HS-27A (cell line): Measurements from ENCODE around the gene SERPINI2.
"Not testable (repeated sequence)": the region's sequence is repeated elsewhere in the genome, so short reads cannot be mapped to it uniquely, and the experiment has no call there.

Experiments
- DNase-seq: peaks from one replicate; pipeline ENCODE4 v3.0.0-alpha.2; 2012; ENCODE audit warnings: low read depth, missing footprints

Gene SERPINI2

DNA sequence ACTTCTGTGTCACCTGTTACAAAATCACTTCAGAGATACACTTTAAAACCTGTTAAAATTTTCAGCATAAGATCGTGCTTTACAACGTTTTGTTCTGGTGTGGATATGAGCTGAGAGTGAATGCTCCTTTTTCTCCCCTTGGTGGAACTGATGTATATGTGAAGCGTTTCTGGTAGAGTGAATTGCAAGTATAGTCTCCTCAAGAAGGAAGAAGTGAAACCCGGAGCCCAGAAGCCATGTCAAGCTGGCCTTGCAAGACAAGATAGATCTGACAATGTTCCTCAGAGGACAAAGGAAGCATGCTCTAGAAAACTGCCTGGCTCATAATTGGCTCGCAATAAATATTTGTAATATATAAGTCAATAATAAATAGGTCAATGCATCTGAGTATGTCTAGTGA, 23.6 kb downstream of the SERPINI2 start:
- no peak for DNase-seq

DNA sequence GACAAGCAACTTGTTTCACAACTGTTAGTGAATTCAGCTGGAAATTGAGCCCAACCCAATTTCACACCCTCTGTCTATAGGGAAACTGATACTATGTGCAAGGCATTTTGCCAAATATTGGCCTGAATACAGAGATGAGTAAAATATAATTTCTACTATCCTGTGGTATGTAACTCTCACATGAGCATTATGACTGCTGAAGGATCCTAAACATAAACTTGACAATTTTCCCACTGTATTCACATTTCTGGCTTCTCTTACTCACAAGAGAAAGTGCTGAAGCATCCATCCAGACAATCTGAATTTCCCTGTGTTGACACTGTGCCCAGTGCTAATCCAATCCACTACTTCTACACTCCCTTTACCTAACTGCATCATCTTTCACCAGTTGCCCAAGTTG, 28.4 kb downstream of the SERPINI2 start:
- DNase-seq, result no peak

DNA sequence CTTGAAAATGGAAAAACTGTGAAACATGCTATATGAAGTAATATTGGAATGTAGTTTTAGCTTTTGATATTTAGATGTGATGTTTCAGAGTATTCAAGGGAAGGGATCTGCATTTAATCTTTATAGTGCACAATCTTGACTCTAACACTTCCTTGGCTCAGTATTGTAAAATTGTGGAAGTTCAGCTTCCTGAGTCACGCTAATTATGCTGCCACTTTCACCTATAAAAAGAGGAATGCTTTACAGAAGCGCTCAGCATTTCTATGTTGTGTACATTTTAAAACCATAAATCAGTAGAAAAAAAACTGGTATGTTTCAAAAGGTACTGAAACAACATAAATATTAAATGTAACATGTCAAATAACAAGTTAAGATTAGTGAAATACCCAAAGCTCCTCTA, 32.6 kb downstream of the SERPINI2 start:
- no peak for DNase-seq

DNA sequence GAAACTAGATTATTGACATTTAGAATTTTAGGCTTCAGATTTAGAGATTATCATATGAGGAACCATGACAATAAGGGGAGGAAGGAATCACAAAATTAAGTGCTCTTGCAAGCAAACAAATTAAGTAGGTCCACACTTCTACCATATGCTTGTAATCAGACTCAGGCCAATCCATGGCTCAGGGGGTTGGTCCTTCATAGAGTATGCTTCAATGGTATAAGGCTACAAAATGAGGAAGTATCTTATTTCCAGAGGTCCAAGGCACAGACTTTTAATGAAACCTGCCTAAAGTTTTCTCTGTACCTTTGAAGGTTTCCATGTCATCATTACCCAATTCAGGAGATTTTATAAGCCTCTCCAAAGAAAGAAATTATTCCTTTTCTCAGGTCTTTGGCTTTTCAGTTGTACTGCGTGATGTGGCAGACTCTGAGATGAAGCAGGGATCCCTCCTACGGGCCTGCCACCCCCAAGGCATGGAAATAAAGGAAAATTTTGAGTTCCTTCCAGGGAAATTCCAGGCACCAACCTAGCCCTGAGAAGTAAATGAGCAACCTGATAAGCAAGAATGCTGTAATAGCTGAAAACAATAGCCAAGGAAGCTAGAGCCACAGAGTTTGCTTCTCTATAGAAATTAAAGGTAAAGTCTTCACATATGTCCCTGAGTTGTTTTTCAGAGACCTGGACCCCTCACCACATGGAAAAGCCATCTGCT, 36.3 kb downstream of the SERPINI2 start:
- no peak for DNase-seq

DNA sequence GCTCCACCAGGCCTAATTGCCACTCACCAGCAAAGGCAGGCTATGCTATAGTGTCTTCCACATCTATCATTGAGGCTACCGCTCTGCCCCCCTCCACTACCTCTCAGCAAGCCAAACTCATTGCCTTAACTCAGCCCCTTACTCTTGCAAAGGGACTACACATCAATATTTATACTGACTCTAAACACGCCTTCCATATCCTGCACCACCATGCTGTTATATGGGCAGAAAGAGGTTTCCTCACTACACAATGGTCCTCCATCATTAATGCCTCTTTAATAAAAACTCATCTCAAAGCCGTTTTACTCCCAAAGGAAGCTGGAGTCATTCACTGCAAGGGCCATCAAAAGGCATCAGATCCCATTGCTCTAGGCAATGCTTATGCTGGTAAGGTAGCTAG, 46.9 kb downstream of the SERPINI2 start:
- DNase-seq, result not testable (repeated sequence)

DNA sequence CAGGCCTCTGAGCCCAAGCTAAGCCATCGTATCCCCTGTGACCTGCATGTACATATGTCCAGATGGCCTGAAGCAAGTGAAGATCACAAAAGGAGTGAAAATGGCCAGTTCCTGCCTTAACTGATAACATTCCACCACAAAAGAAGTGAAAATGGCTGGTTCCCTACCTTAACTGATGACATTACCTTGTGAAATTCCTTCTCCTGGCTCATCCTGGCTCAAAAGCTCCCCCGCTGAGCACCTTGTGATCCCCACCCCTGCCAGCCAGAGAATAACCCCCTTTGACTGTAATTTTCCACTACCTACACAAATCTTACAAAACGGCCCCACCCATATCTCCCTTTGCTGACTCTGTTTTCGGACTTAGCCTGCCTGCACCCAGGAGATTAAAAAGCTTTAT, 51.4 kb downstream of the SERPINI2 start:
- not testable (repeated sequence) for DNase-seq

DNA sequence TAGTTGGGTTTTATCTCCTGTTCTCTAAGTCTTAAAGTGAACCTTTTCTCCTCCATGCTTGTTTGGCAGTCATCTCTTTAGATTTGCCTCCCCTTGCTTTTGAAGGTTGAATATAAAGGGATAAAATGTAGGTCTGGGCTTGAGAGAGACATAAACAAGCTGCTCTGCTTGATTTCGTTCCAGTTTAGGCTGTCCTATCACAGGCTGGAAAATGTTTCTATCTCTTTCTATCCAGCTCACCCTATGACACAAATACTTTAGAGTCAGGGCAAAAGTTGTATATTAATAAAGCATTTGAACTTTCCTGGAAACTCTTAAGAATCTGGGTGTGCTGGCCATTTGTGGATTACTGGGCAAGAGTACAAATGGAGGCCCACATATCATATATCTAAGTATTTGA, 64.2 kb downstream of the SERPINI2 start:
- DNase-seq, result no peak

DNA sequence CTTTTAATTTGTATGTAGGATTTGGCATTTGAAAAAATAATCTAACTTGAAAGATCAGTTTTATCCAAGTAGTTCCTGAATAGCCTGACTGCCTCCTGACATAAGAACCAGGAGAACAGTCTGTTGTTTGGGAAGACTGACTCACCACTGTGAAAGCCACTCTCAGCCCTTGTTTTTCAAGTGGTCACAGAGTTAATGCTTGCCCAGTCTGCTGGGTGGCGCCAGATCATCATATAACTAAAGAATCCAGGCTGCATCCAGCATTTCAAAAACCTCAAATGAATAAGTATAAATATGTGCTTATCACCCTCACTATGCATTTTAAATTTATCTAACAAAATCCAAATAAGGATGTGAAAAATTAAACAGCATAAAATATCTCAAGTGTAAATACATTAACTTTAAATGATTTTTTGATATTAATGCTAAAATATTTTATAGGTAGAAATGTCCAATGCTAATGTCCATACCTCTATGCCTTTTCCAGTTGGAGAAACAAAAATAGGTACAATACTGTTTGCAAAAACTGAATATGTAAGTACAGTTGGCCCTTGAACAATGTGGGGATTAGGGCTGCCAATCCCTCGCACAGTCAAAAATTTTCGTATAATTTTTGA, 66.9 kb downstream of the SERPINI2 start:
- DNase-seq, result no peak

DNA sequence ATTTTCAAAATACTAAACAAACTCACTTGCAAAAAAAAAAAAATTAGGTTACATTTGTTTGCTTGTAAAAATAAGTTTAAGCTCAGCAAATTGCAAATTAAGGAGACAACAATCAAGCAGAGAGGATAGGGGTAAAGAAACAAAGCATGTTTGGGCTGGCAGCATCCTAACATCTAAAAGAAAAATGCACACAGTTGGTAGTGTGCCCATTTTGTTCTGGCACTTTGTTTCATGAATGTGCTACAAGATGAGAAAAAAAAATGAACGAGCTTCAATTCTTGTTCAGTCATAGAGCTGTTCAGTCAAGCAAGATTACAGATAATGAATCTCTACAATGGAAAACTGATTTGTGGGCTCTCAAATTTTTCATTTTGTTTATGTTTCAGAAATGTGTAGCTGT, 76.0 kb downstream of the SERPINI2 start:
- no peak for DNase-seq

DNA sequence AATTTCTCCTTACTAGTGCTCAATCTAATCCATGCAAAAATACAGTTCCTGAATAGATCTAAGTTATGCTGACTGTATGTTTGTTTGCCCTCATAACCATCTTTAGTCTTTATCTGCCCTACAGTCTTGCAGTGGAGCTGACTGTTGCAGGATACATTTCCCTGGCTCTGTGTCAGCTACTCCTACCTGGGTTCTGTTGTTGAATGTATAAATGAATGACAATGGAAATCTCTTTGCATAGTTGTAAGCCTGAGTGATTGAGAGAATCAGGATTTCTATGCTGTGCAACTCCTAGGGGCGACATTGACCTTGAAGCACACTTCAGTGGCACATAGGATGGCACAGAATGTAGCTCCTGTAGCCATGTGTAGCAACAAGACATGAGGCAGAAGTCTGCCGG, 77.8 kb downstream of the SERPINI2 start:
- no peak for DNase-seq

DNA sequence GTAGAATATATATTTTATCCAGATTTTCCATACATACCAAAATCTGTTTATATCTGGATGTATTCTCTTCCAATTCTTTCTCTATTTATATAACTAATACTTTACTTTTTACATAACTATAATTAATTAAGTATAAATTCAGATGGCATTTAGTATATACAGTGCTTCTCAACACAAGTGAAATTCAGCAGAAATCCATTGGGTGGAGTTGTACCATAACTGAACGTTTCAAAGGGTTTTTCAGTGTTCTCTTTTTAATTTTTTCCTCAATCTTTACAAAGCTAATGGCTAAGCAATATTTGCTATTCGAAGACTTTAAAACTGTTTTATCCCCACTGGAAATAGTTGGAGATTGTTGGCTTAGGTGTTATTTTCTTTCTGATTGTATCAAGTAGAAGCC, 79.8 kb downstream of the SERPINI2 start:
- DNase-seq, result no peak
